ENCODE data around the gene CRB2. TPM values are rescaled to one million over a fixed set of nuclear protein-coding genes. Genes with fewer than 3 reads are reported as not detected.

The CRB2 gene
- total RNA-seq, 1 experiment from 2014 or later = 0.07 TPM

GRCh38 chr9:123368536-123369153 is 12.6 kb downstream of the CRB2 start:
- Histone ChIP-seq H3K36me3 (ENCODE audit: control insufficient read depth in 1 of 2, insufficient read depth in 2 of 2, low read length in 2 of 2) (no peaks in the 10 kb centered on the region), H3K27ac (ENCODE audit: low read depth, low read length) (no peak overlapping the region), H3K4me3 (replicated peaks in 1 of 2; ENCODE audit: low read depth in 1 of 2, low read length in 2 of 2) (no peak overlapping the region), H3K9ac (ENCODE audit: low read length) (no peak overlapping the region), H4K20me1 (ENCODE audit: insufficient read depth) (no peaks in the 10 kb centered on the region), H3K27me3 (ENCODE audit: insufficient read depth, low read length) (no peaks in the 10 kb centered on the region), H3K9me2 (ENCODE audit: insufficient read depth) (no peaks in the 10 kb centered on the region), H3K4me2 (ENCODE audit: low read length) (peak overlapping the region; percentile 30), H3K4me1 (ENCODE audit: control insufficient read depth in 1 of 2, insufficient read depth in 2 of 2, low read length in 2 of 2) (peaks cover 14 to 15% of the 10 kb centered on the region in 2 experiments), H2AFZ (ENCODE audit: low read depth, low read length, poor library complexity, severe bottlenecking) (no peak overlapping the region), H3K79me2 (ENCODE audit: insufficient read depth, low read length) (no peaks in the 10 kb centered on the region), H3K9me3 (ENCODE audit: control insufficient read depth in 1 of 2, insufficient read depth in 1 of 2, low read depth in 1 of 2, low read length in 2 of 2) (no peaks in the 10 kb centered on the region)
- no TSS peak for BruUV-seq (replicated peaks)
- DNase-seq (ENCODE audit: low read depth, low spot score) = no peak
- intact Hi-C loops (cut with micrococcal nuclease) = no loop called here
- ChIA-PET RAD21 (ENCODE audit: low non-redundant PET in 1 of 2, low total read pairs in 2 of 2, uncharacterized antibody in 2 of 2, unreplicated experiment in 2 of 2) (no interaction called here), POLR2A (no interaction called here), CTCF (no interaction called here)
- TF ChIP-seq SIN3A (IDR thresholded peaks at IDR 0.05; ENCODE audit: low read depth) (no peak), EZH2 (IDR thresholded peaks at IDR 0.05) (no peak), ATF3 (IDR thresholded peaks at IDR 0.05) (no peak), RAD21 (IDR thresholded peaks at IDR 0.05; ENCODE audit: low read depth) (no peak), ELF1 (IDR thresholded peaks at IDR 0.05; ENCODE audit: borderline replicate concordance, low read depth) (no peak), YY1 (IDR thresholded peaks at IDR 0.05; ENCODE audit: extremely low read depth, insufficient replicate concordance, low read depth, low read length) (no peak), CTCF (IDR thresholded peaks at IDR 0.05 in 2 of 3, conservative IDR thresholded peaks at IDR 0.05 in 1 of 3; ENCODE audit: borderline replicate concordance in 1 of 3, insufficient read depth in 1 of 3, low read depth in 2 of 3, low read length in 2 of 3) (no peak)
- ATAC-seq = no peak

- Histone ChIP-seq H3K9me2 (ENCODE audit: insufficient read depth) (no peaks in the 10 kb centered on the region), H3K27me3 (ENCODE audit: insufficient read depth, low read length) (no peaks in the 10 kb centered on the region), H3K9me3 (ENCODE audit: control insufficient read depth in 1 of 2, insufficient read depth in 1 of 2, low read depth in 1 of 2, low read length in 2 of 2) (no peaks in the 10 kb centered on the region), H3K4me2 (ENCODE audit: low read length) (no peak overlapping the region), H3K27ac (ENCODE audit: low read depth, low read length) (no peak overlapping the region), H2AFZ (ENCODE audit: low read depth, low read length, poor library complexity, severe bottlenecking) (no peak overlapping the region), H3K9ac (ENCODE audit: low read length) (no peak overlapping the region), H4K20me1 (ENCODE audit: insufficient read depth) (no peaks in the 10 kb centered on the region), H3K4me1 (ENCODE audit: control insufficient read depth in 1 of 2, insufficient read depth in 2 of 2, low read length in 2 of 2) (peaks cover 14 to 15% of the 10 kb centered on the region in 2 experiments), H3K36me3 (ENCODE audit: control insufficient read depth in 1 of 2, insufficient read depth in 2 of 2, low read length in 2 of 2) (no peaks in the 10 kb centered on the region), H3K4me3 (replicated peaks in 1 of 2; ENCODE audit: low read depth in 1 of 2, low read length in 2 of 2) (no peak overlapping the region), H3K79me2 (ENCODE audit: insufficient read depth, low read length) (no peaks in the 10 kb centered on the region)
- ATAC-seq (no peak), DNase-seq (ENCODE audit: low read depth, low spot score) (no peak)
- ChIA-PET POLR2A (no interaction called here), RAD21 (ENCODE audit: low non-redundant PET in 1 of 2, low total read pairs in 2 of 2, uncharacterized antibody in 2 of 2, unreplicated experiment in 2 of 2) (no interaction called here), CTCF (no interaction called here)
- intact Hi-C loops (cut with micrococcal nuclease) = no loop called here
- no peak for TF ChIP-seq CTCF (IDR thresholded peaks at IDR 0.05 in 2 of 3, conservative IDR thresholded peaks at IDR 0.05 in 1 of 3; ENCODE audit: borderline replicate concordance in 1 of 3, insufficient read depth in 1 of 3, low read depth in 2 of 3, low read length in 2 of 3)
- TF ChIP-seq SP1 (IDR thresholded peaks at IDR 0.05; ENCODE audit: low read depth) = no peak
- no peak for TF ChIP-seq ZFX (IDR thresholded peaks at IDR 0.05)
- TF ChIP-seq EZH2phosphoT487 (IDR thresholded peaks at IDR 0.05; ENCODE audit: borderline replicate concordance) = no peak
- no peak for TF ChIP-seq MAX (IDR thresholded peaks at IDR 0.05)
- TF ChIP-seq TCF7L2 (IDR thresholded peaks at IDR 0.05; ENCODE audit: borderline replicate concordance, extremely low read depth, insufficient read depth, insufficient read length) = no peak
- TF ChIP-seq EZH2 (IDR thresholded peaks at IDR 0.05) = no peak
- TF ChIP-seq SIN3A (IDR thresholded peaks at IDR 0.05; ENCODE audit: low read depth) = no peak
- no peak for TF ChIP-seq POLR2AphosphoS5 (IDR thresholded peaks at IDR 0.05; ENCODE audit: low read depth, low read length)
- TF ChIP-seq ZNF274 (IDR thresholded peaks at IDR 0.05; ENCODE audit: low read depth, low read length) = no peak
- no peak for TF ChIP-seq JUND (IDR thresholded peaks at IDR 0.05)
- BruUV-seq (replicated peaks) = no TSS peak
Measured at GRCh38 chr9:123369296-123369695, 13.3 kb downstream of the CRB2 start.
